Osteocyte (in vitro differentiated cells): ENCODE results near the gene GRIN2C. TPM values are rescaled to one million over a fixed set of nuclear protein-coding genes. Genes with fewer than 3 reads are reported as not detected.
"Not testable (repeated sequence)": the region's sequence is repeated elsewhere in the genome, so short reads cannot be mapped to it uniquely, and the experiment has no call there.

Source experiments
- DNase-seq: peaks from one replicate; pipeline ENCODE4 v3.0.0; 2021; ENCODE audit warnings: mixed read lengths; ENCODE audit not compliant: unreplicated experiment; ENCODE audit errors: extremely low spot score
- H3K27ac Mint-ChIP-seq: one replicate; pipeline ENCODE4 v1.8.0; 2021; ENCODE audit warnings: mild to moderate bottlenecking, mixed read lengths; ENCODE audit not compliant: unreplicated experiment
- H3K27me3 Mint-ChIP-seq: one replicate; pipeline ENCODE4 v1.8.0; 2021; ENCODE audit warnings: mixed read lengths; ENCODE audit not compliant: unreplicated experiment
- H3K36me3 Mint-ChIP-seq: one replicate; pipeline ENCODE4 v1.8.0; 2021; ENCODE audit warnings: mixed read lengths; ENCODE audit not compliant: unreplicated experiment
- H3K4me1 Mint-ChIP-seq: one replicate; pipeline ENCODE4 v1.8.0; 2021; ENCODE audit warnings: mixed read lengths; ENCODE audit not compliant: unreplicated experiment
- H3K4me3 Mint-ChIP-seq: one replicate; pipeline ENCODE4 v1.8.0; 2021; ENCODE audit warnings: mild to moderate bottlenecking, moderate library complexity, mixed read lengths; ENCODE audit not compliant: unreplicated experiment
- H3K9me3 Mint-ChIP-seq: one replicate; pipeline ENCODE4 v1.8.0; 2021; ENCODE audit warnings: mixed read lengths; ENCODE audit not compliant: unreplicated experiment
- long read RNA-seq: library from polyadenylated mRNA; unstranded; transcript quantifications from one replicate; pipeline ENCODE4 v2.0.0, GENCODE V29; 2021
- total RNA-seq: library from RNA; stranded (reverse); gene quantifications from 2 replicates; pipeline ENCODE4 v1.2.1, GENCODE V29; 2021
- TF ChIP-seq, protein P1 (sequence below): fragments of 200-600 bp; sonication (generic); IDR thresholded peaks from 2 replicates; pipeline ENCODE4 v1.5.0; 2021; ENCODE audit warnings: antibody characterized with exemption, mild to moderate bottlenecking, moderate library complexity

Gene GRIN2C
- total RNA-seq: 0.10 and 0.13 TPM in 2 replicates
- long read RNA-seq: 0 reads

DNA sequence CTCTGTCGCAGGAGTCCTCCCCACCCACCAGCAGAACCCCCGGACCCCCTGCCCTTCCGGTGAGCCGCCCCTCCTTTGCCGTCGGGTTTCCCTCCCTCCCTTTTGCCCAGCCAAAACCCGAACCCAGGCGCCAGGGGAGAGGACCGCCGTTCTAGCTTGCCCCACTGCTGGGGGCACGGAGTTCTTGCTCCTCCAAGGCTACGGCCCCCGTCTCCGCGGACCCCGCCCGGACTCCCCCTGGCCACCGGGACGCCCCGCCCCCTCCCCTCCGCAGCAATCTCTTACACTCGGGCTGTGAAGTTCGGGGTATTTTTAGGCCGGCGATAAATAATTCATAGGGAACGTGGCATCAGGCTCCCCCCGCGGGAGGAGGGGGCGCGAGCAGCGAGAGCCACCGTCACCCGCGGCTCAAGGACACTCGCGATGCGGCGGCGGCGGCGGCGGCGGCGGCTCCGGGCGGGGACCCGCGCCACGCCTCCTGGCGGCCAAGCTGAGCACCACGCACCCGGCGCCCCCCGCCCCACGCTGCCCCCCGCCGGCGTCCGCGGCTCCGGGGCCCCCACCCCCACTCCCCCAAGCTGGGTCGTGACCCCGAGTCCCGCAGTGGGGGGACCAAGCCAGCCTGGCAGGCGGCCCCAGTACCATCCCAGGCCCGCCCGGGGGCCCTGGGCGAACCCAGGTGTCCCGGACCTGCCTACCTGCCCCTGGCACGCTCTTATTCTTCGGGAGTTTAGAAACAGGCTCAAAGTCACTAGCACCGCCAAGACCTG, at the start of gene GRIN2C:
Gene GRIN2C, minus strand, starts transcription at position 427 of the 770 bp plus-strand sequence. CDS start 4,793 bp downstream, outside the sequence.
- Mint-ChIP-seq H3K27ac (no peak within 1 kb of the TSS), H3K4me3 (peak within 1 kb of the TSS; percentile 48), H3K9me3 (no peaks in the 10 kb centered on the region), H3K27me3 (peaks cover 50% of the 10 kb centered on the region), H3K36me3 (peaks cover 3% of the 10 kb centered on the region), H3K4me1 (peaks cover 17% of the 10 kb centered on the region)
- TF ChIP-seq, protein P1, sequence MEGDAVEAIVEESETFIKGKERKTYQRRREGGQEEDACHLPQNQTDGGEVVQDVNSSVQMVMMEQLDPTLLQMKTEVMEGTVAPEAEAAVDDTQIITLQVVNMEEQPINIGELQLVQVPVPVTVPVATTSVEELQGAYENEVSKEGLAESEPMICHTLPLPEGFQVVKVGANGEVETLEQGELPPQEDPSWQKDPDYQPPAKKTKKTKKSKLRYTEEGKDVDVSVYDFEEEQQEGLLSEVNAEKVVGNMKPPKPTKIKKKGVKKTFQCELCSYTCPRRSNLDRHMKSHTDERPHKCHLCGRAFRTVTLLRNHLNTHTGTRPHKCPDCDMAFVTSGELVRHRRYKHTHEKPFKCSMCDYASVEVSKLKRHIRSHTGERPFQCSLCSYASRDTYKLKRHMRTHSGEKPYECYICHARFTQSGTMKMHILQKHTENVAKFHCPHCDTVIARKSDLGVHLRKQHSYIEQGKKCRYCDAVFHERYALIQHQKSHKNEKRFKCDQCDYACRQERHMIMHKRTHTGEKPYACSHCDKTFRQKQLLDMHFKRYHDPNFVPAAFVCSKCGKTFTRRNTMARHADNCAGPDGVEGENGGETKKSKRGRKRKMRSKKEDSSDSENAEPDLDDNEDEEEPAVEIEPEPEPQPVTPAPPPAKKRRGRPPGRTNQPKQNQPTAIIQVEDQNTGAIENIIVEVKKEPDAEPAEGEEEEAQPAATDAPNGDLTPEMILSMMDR: peak; percentile 62
- no peak for DNase-seq

DNA sequence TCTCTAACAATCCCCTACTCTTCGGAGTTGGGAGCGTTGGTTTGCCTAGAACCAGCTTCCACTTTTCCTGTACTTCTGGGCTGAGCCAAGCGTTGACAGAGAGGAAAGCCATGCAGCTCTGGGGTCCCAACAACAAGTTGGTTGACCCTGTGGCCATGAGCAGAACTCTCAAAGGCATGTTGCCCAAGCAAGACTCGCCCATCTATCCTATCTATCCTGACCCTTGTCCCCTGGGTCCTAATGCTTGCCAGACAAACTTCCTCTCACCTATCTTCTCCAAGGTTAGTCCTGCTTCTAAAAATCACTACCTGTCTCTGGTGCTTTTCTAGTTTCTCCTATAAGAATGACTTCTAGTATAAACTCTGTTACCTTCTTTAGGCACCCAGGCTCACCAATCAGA, 49.4 kb upstream of the GRIN2C start:
- not testable (repeated sequence) for DNase-seq, H3K4me3 Mint-ChIP-seq, H3K27ac Mint-ChIP-seq, H3K9me3 Mint-ChIP-seq, H3K4me1 Mint-ChIP-seq, H3K36me3 Mint-ChIP-seq
- H3K27me3 Mint-ChIP-seq: peaks cover 40% of the 10 kb centered on the region

DNA sequence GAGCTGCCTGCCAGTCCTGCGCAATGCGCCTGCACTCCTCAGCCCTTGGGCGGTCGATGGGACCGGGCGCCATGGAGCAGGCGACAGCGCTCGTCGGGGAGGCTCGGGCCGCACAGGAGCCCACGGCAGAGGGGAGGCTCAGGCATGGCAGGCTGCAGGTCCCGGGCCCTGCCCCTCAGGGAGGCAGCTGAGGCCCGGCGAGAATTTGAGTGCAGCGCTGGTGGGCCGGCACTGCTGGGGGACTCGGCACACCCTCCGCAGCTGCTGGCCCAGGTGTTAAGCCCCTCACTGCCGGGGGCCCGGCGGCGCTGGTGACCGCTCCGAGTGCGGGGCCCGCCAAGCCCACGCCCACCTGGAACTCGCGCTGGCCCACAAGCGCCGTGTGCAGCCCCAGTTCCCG, 47.3 kb upstream of the GRIN2C start:
- no peaks in the 10 kb centered on the region for H3K9me3 Mint-ChIP-seq
- H3K4me3 Mint-ChIP-seq: no peak overlapping the region
- H3K27me3 Mint-ChIP-seq: peaks cover 35% of the 10 kb centered on the region
- H3K4me1 Mint-ChIP-seq: no peaks in the 10 kb centered on the region
- no peak overlapping the region for H3K27ac Mint-ChIP-seq
- no peaks in the 10 kb centered on the region for H3K36me3 Mint-ChIP-seq
- TF ChIP-seq, protein P1: no peak
- DNase-seq: peak; percentile 83

DNA sequence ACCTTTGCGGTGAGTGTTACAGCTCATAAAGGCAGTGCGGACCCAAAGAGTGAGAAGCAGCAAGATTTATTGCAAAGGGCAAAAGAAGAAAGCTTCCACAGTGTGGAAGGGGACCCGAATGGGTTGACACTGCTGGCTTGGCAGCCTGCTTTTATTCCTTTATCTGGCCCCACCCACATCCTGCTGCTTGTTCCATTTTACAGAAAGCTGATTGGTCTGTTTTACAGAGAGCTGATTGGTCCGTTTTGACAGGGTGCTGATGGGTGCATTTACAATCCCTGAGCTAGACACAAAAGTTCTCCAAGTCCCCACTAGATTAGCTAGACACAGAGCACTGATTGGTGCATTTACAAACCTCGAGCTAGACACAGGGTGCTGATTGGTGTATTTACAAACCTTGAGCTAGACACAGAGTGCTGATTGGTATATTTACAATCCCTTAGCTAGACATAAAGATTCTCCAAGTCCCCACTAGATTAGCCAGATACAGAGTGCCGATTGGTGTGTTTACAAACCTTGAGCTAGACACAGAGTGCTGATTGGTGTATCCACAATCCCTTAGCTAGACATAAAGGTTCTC, 46.6 kb upstream of the GRIN2C start:
- H3K27ac Mint-ChIP-seq, DNase-seq, H3K4me3 Mint-ChIP-seq, H3K36me3 Mint-ChIP-seq, H3K4me1 Mint-ChIP-seq, H3K9me3 Mint-ChIP-seq: not testable (repeated sequence)
- peaks cover 42% of the 10 kb centered on the region for H3K27me3 Mint-ChIP-seq

DNA sequence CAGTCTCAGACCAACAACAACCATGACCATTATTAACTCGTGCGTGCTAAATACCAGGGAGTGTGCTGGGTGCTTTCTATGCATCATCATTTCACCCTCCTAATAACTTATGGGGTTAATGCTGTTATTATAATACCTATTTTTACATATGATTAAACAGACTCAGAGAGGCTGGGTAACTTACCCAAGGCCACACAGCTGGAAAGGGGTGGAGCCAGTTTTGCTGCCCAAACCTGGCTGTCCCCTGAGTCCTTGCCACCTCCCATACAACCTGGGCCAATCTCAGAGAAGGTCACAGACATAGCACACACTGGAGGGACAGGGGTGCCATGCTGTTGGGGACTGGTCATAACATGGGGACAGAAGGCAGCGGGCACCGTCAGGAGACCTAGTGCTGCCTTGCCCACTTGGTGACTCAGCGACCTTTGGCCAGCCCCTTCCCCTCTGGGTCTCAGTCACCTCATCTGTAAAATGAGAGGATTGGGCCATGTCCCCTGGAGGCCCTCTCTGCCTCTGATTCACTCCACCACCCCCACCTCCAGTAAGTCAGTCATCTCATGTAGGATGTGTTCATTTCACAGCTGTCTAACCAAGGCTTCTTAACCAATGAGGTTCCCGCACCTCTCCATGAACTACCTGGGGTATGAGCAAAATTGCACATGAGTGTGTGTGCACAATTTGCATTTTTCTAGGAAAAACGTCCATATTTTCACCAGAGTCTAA, 45.2 kb upstream of the GRIN2C start:
- H3K27ac Mint-ChIP-seq: no peak overlapping the region

More for the DNA sequence above, 45.2 kb upstream of the GRIN2C start:
- Mint-ChIP-seq H3K4me3 (no peak overlapping the region), H3K4me1 (no peaks in the 10 kb centered on the region), H3K9me3 (no peaks in the 10 kb centered on the region), H3K27me3 (peaks cover 34% of the 10 kb centered on the region), H3K36me3 (no peaks in the 10 kb centered on the region)
- TF ChIP-seq, protein P1: no peak
- no peak for DNase-seq
